AG04449 (cell line): ENCODE results near the gene CAMK2G.

Experiments used
- CTCF ChIA-PET: fragments of 350-600 bp; formaldehyde crosslinking; extraction: SDS; loops from one replicate; lab custom pipeline; 2021; ENCODE audit warnings: antibody characterized with exemption; lab: Yijun Ruan, JAX
- POLR2A ChIA-PET: fragments of 400-600, 350-600 bp; formaldehyde crosslinking; extraction: SDS; loops from one replicate; lab custom pipeline; 2020; ENCODE audit warnings: antibody characterized with exemption, inconsistent platforms; lab: Yijun Ruan, JAX
- DNase-seq: peaks from one replicate; pipeline ENCODE4 v3.0.0-alpha.2; 2010; ENCODE audit warnings: low read depth, low spot score
- H3K4me3 ChIP-seq: 2 replicates; pipeline ENCODE4 v1.5.1; 2011; ENCODE audit warnings: low read depth, mild to moderate bottlenecking, control low read depth, low read length
- CTCF ChIP-seq: IDR thresholded peaks from one replicate; pipeline ENCODE4 v1.5.1; 2011; ENCODE audit warnings: mild to moderate bottlenecking, moderate library complexity, low read length, control low read depth, inconsistent platforms; ENCODE audit not compliant: insufficient read depth; ENCODE audit errors: missing control alignments

The CAMK2G gene

GRCh38 chr10:73843261-73843660 lies 31.1 kb downstream of the CAMK2G start:
- ChIA-PET POLR2A (no interaction called here), CTCF (interaction anchor here (9.0 to 13.6 kb wide), 2 partner anchors 38 to 98 kb away, joined by 142 to 518 read pairs; partner anchors contain the start of gene CAMK2G)
- H3K4me3 ChIP-seq = no peak overlapping the region
- TF ChIP-seq CTCF = no peak
- DNase-seq = no peak

DNA sequence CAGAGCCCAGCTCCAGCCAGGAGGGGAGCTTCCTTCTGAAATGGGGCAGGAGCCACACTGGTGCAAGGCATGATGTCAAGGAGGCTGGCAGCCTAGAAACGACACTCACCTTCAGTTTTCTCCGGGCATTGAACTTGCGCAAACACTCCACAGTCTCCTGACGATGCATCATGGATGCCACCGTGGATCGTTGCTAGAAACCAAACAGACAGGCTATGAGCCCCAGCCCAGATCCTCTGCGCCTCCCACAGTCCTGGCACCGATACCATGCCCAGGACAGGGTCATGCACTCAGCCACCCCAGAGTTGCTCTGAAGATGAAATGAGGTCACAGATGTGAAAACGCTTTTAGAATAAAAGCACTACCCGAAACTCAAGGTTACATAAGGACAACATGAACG lies 32.0 kb downstream of the CAMK2G start:
- ChIA-PET POLR2A (no interaction called here), CTCF (interaction anchor here (1.0 to 13.6 kb wide), 3 partner anchors 7 to 39 kb away, joined by 3 to 518 read pairs (median 134); partner anchors contain the start of gene CAMK2G)
- no peak for TF ChIP-seq CTCF
- no peak overlapping the region for H3K4me3 ChIP-seq
- no peak for DNase-seq

DNA sequence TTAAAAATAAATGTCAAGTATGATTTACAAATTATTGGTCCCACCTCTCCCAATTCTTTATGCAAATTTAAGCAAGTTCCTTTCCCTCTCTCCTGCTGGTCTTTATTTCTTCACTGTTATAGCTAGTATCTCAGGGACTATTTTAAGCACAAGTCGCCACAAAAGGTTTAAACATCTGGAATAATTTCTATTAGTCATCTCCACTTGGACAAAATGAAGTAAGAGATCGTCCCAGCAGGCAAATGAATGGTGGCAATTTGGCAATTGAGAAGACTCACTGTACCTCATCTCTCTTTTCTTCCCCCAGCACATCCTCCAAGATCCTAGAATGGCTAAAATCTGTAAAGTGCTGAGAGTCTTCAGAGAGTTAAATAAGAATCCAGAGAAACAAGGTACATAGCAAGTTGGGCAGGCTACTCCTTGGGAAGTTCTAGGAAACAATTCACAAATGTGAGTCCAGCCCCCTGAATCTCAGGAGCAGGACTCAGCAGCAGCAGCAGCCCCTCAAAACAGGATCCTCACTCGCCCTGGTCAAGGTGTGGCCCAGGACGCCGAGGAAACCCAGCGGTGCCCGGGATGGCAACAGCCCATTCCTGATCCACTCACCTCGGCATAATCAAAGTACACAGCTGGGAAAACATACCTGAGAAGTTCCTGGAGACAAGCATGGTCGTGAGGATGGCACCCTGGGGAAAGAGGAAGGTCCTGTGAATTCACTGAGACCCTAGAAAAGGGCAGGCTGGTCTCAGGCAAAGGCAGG lies 32.6 kb downstream of the CAMK2G start:
- ChIA-PET CTCF (interaction anchor here (1.0 to 13.6 kb wide), 4 partner anchors 8 to 40 kb away, joined by 3 to 518 read pairs (median 84); partner anchors contain the start of gene CAMK2G), POLR2A (no interaction called here)
- no peak overlapping the region for H3K4me3 ChIP-seq
- no peak for DNase-seq
- no peak for TF ChIP-seq CTCF

DNA sequence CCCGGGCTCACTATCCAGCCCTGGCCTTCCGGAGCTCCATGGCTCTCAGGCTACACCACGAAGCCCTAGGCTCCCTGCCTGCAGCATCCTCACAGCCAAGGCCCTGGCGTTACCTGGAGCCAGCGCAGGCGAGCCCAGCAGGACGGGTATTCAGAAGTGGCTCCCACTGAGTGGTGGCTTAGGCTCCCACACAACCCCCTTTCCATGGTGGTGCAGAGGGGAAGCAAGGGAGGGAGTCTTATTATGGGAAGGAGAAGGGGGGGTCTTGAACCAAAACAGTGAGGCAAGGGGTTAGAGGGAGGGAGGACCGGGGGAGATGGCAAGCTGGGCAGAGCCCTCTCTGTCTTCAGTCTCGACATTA lies 33.3 kb downstream of the CAMK2G start:
- no peak for DNase-seq
- H3K4me3 ChIP-seq = no peak overlapping the region
- no peak for TF ChIP-seq CTCF
- POLR2A ChIA-PET = no interaction called here
- CTCF ChIA-PET = interaction anchor here (5.8 to 9.7 kb wide), 2 partner anchors 8 to 38 kb away, joined by 35 to 134 read pairs; no protein-coding TSS in a partner anchor

DNA sequence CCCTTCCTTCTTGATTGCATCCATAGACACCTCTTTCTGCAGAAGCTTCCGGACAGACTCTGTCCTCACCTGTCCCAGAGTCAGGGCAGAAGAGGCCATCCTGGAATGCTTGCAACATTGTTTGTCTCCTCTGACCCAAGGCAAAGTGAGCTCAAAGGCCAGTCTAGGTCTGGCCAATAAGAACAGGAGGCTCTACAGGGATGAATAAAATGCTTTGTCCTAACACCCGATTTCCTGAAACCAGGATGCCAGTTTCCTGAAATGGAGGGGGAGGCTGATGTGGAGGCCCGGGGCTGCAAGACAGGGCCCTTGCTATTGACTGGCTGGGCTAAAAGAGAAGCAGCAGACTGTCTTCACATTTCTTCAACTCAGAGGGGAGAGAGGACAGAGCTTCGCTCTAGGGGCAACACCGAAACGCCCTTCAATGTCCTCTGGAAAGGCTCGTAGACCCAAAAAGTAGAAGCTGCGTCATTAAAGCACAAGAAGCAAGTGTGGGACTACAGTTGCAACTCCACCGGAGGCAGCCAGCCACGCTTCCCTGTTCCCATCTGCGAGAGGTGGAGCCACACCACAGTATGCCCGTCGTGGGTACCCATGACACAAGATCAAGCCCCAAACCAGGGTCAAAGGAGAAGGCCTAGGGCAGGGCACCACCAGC lies 33.8 kb downstream of the CAMK2G start:
- POLR2A ChIA-PET = no interaction called here
- CTCF ChIA-PET = interaction anchor here (5.8 to 9.7 kb wide), 2 partner anchors 9 to 39 kb away, joined by 35 to 134 read pairs; no protein-coding TSS in a partner anchor
- DNase-seq = no peak
- TF ChIP-seq CTCF = no peak
- no peak overlapping the region for H3K4me3 ChIP-seq

- no peak for DNase-seq
- no peak for TF ChIP-seq CTCF
- ChIA-PET POLR2A (no interaction called here), CTCF (interaction anchor here (5.8 to 9.7 kb wide), 2 partner anchors 9 to 39 kb away, joined by 35 to 134 read pairs; no protein-coding TSS in a partner anchor)
- H3K4me3 ChIP-seq = no peak overlapping the region
Observed at GRCh38 chr10:73840056-73840402, 34.3 kb downstream of the CAMK2G start.
